HL-60 (cell line): ENCODE results near the gene RNLS.

ENCODE experiments used
- DNase-seq, 2 experiments: peaks; one replicate each; pipeline ENCODE4 v3.0.0-alpha.2; 2010 to 2020; ENCODE audit warnings: low read depth in 1 of 2, low spot score in 1 of 2
- H3K27ac ChIP-seq: fragments of 250-450 bp; sonication (Bioruptor Pico); replicated peaks from 2 replicates; pipeline ENCODE4 v1.5.1; 2020; ENCODE audit warnings: mild to moderate bottlenecking, moderate library complexity
- H3K27me3 ChIP-seq: fragments of 250-450 bp; sonication (Bioruptor Pico); 2 replicates; pipeline ENCODE4 v1.5.1; 2021; ENCODE audit warnings: mild to moderate bottlenecking, moderate library complexity; ENCODE audit not compliant: insufficient read depth, poor library complexity, severe bottlenecking
- H3K4me3 ChIP-seq: replicated peaks from 2 replicates; pipeline ENCODE4 v1.5.1; 2011; ENCODE audit warnings: mild to moderate bottlenecking, control low read depth, low read length; ENCODE audit not compliant: insufficient read depth
- CTCF ChIP-seq: IDR thresholded peaks from one replicate; pipeline ENCODE4 v1.5.1; 2011; ENCODE audit warnings: low read length, control low read depth, inconsistent platforms; ENCODE audit not compliant: insufficient read depth
- GABPA ChIP-seq: IDR thresholded peaks from 2 replicates; pipeline ENCODE4 v1.6.1; 2012; ENCODE audit warnings: low read depth
- POLR2AphosphoS5 ChIP-seq: IDR thresholded peaks from 2 replicates; pipeline ENCODE4 v1.6.1; 2012; ENCODE audit warnings: low read depth
- REST ChIP-seq: IDR thresholded peaks from 2 replicates; pipeline ENCODE4 v1.6.1; 2012; ENCODE audit warnings: low read depth; ENCODE audit not compliant: insufficient replicate concordance
- SPI1 ChIP-seq: IDR thresholded peaks from 2 replicates; pipeline ENCODE4 v1.6.1; 2012; ENCODE audit warnings: low read depth, mild to moderate bottlenecking, borderline replicate concordance

The RNLS gene

GRCh38 chr10:88234297-88234696 lies 348.8 kb downstream of the RNLS start:
- no peak overlapping the region for H3K4me3 ChIP-seq
- H3K27ac ChIP-seq, result no peak overlapping the region
- no peak for TF ChIP-seq CTCF
- no peak for TF ChIP-seq REST
- TF ChIP-seq SPI1, result no peak
- no peak for TF ChIP-seq POLR2AphosphoS5
- no peak for TF ChIP-seq GABPA
- no peaks in the 10 kb centered on the region for H3K27me3 ChIP-seq
- no peak for DNase-seq

GRCh38 chr10:88233870-88234269 lies 349.2 kb downstream of the RNLS start:
- Histone ChIP-seq H3K4me3 (no peak overlapping the region), H3K27ac (no peak overlapping the region), H3K27me3 (no peaks in the 10 kb centered on the region)
- TF ChIP-seq SPI1, result peak; percentile 38; the same call in 1 of the 2 replicates
- no peak for TF ChIP-seq GABPA
- no peak for DNase-seq

DNA sequence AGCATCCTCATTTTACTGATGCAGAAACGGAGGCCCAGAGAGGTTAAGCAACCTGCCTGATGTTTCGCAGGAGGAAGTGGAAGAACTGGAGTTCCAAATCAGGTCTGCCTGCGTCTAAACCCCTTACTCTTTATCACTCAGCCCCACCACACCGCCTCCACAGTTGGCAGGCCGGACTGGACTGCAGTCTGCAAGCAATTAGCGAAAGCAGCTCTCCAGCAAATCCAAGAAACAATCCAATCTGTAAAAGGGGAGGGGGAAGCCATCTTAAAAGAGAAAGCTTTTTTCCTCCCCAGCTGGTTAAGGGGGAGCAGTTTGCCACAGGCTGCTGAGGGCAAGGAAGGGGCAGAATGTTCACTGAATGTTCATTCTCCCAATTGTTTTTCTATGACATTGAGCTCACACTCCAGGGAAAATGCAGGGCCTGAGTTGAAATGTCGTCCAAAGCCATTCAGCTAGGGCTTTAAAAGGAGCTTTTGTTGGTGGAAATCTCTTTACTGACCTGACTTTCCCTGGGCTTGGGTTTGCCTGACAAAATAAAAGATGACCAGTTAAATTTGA lies 350.1 kb downstream of the RNLS start:
- H3K27me3 ChIP-seq, result no peaks in the 10 kb centered on the region
- no peak for DNase-seq
- no peak overlapping the region for H3K4me3 ChIP-seq
- TF ChIP-seq SPI1 (no peak), POLR2AphosphoS5 (no peak), REST (no peak), GABPA (no peak), CTCF (no peak)
- H3K27ac ChIP-seq, result no peak overlapping the region

- peak in 1 of 2 experiments; percentile 7 for DNase-seq
- no peak for TF ChIP-seq POLR2AphosphoS5
- TF ChIP-seq GABPA, result no peak
- no peak for TF ChIP-seq SPI1
- no peak for TF ChIP-seq REST
- no peak for TF ChIP-seq CTCF
- H3K4me3 ChIP-seq, result no peak overlapping the region
- H3K27me3 ChIP-seq, result no peaks in the 10 kb centered on the region
- H3K27ac ChIP-seq, result no peak overlapping the region
Measured at GRCh38 chr10:88232029-88232895, 350.9 kb downstream of the RNLS start.
